ENCODE measurements around the gene OR10S1. TPM values are rescaled to one million over a fixed set of nuclear protein-coding genes. Genes with fewer than 3 reads are reported as not detected.
"Not testable (repeated sequence)": the region's sequence is repeated elsewhere in the genome, so short reads cannot be mapped to it uniquely, and the experiment has no call there.

OR10S1 gene
- total RNA-seq (2014; rRNA removed; shearing (Covaris generic)), result not detected in 2 replicates

- in situ Hi-C loops (cut with HindIII; ENCODE audit: low sequenced_read_pairs), result no loop called here
- no peak for DNase-seq (ENCODE audit: low spot score)
These were observed at the start of gene OR10S1 for GRCh38 chr11:123977731-123978347. TSS of gene OR10S1 (minus strand) at chr11:123977781. CDS start at chr11:123977664, 117 bp downstream.

DNA sequence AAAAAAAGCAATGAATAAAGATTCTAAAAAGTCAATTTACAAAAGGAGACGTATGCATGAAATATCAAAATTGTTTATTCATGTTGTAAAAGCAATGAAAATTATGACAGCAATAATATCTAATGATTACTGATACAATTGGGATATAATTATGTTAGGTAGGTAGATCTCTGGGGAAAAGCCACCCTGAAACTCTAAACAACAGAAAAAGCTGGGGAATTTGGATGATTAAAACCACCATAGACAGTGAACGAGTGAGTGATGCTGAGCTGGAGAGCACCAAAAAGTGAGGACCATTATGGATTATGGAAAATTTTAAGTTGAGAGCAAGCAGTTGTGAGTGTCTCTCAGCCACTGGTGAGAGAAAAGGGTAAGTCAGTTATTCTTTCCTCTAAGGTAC lies 48.9 kb upstream of the OR10S1 start, which contains the start of gene OR10G8:
OR10G8 (plus strand) TSS at position 301 of the 400 bp plus-strand sequence. CDS start 2,825 bp downstream, outside the sequence.
- DNase-seq (ENCODE audit: low spot score), result no peak
- in situ Hi-C loops (cut with HindIII; ENCODE audit: low sequenced_read_pairs), result no loop called here

- in situ Hi-C loops (cut with HindIII; ENCODE audit: low sequenced_read_pairs), result not testable (repeated sequence)
These were observed 38.3 kb upstream of the OR10S1 start for GRCh38 chr11:124015837-124016236.

GRCh38 chr11:124012697-124013096 lies 35.1 kb upstream of the OR10S1 start, which contains the start of gene OR10G4:
TSS of gene OR10G4 (plus strand) at chr11:124012997. CDS start at chr11:124015575, 2,578 bp downstream.
- in situ Hi-C loops (cut with HindIII; ENCODE audit: low sequenced_read_pairs), result no loop called here
- DNase-seq (ENCODE audit: low spot score), result no peak

More at GRCh38 chr11:124015837-124016236, 38.3 kb upstream of the OR10S1 start:
- not testable (repeated sequence) for DNase-seq (ENCODE audit: low spot score)

DNA sequence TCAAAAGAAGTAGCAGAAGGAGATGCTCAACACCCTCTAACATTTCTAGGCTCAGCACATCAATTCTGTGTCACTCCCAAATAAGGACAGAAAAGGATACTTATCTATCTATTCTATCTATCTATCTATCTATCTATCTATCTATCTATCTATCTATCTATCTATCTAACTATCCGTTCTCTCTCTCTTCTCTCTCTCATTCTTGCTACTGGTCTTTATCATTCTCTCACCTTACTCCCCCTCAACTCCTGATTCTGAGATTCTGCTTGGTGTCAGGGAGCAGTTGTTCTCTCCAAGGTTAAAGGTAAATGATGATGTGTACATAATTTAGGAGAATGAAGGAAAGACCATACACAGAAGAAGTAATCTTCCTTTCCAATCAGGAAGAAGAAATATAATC lies 17.5 kb upstream of the OR10S1 start, which contains the start of gene OR10G6:
OR10G6 (minus strand) TSS at position 43 of the 400 bp plus-strand sequence; CDS start at position 43, 0 bp downstream.
- DNase-seq (ENCODE audit: low spot score), result no peak
- in situ Hi-C loops (cut with HindIII; ENCODE audit: low sequenced_read_pairs), result no loop called here

DNA sequence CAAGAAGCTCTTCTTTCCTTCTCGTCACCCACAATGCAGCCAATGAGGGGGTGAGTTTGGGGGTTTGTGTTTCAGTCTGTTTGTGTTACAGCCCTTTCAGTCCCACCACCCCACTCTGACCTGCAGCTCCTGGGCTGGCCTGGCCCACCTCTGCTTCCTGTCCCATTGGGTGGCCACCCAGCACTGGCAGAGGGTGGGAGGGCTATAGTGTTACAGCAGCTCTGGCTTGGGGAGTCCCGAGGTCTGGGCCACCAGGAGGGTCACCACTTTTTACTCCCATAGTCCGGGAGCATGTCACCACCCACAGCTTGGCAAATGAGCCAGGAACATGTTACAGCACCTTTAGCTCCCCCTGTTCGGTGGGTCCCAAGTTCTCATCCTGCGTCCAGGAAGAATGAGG lies 1.7 kb upstream of the OR10S1 start:
- in situ Hi-C loops (cut with HindIII; ENCODE audit: low sequenced_read_pairs), result no loop called here
- DNase-seq (ENCODE audit: low spot score), result no peak

DNA sequence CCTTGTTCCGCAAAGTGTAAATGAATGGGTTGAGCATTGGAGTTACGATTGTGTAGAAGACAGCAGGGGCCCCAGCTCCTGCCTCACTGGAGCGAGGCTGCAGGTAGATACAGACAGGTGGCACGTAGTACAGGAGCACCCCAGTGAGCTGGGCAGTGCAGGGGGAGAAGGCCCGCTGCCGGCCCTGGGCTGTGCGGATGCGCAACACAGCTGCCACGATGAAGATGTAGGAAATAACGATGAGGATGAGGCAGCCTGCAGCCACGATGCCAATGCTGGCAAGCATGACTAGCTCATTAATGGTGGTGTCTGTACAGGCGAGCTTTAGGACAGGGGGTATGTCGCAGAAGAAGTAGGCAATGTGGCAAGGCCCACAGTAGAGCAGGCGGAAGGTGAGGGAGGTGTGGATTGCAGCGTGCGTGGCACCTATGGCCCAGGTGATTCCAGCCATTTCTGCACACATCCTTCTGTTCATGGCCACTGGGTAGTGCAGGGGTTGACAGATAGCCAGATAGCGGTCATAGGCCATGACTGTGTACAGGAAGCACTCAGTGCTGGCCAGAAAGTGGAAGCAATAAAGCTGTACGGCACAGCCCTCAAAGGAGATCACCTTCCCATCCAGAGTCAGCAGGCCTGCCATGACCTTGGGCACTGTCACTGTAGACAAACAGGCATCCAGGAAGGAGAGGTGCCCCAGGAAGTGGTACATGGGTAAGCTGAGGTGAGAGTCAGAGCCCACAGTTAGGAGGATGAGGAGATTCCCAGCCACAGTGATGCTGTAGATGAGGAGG lies 616 bp downstream of the OR10S1 start:
- in situ Hi-C loops (cut with HindIII; ENCODE audit: low sequenced_read_pairs), result no loop called here
- no peak for DNase-seq (ENCODE audit: low spot score)

DNA sequence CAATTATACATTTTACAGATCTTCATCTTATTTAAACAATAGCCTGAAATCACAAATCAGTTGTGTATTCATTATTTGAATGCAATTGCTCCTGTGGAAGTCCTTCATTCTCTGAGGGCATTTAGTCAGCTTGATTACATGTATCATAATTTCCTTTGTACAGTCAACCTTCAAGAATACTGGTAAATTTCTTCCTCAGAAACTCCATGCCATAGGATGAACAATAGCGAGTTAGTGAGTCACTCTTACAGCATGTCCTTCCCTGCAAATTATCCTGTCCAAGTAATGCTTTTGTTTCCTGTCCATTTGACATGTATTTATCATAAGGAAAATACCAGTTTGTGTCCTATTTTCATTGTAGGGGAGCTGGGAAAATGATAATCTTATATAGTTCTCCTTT lies 3.8 kb downstream of the OR10S1 start:
- in situ Hi-C loops (cut with HindIII; ENCODE audit: low sequenced_read_pairs), result no loop called here
- DNase-seq (ENCODE audit: low spot score), result no peak

GRCh38 chr11:123956752-123957151 lies 20.8 kb downstream of the OR10S1 start:
- no peak for DNase-seq (ENCODE audit: low spot score)
- in situ Hi-C loops (cut with HindIII; ENCODE audit: low sequenced_read_pairs), result no loop called here

DNA sequence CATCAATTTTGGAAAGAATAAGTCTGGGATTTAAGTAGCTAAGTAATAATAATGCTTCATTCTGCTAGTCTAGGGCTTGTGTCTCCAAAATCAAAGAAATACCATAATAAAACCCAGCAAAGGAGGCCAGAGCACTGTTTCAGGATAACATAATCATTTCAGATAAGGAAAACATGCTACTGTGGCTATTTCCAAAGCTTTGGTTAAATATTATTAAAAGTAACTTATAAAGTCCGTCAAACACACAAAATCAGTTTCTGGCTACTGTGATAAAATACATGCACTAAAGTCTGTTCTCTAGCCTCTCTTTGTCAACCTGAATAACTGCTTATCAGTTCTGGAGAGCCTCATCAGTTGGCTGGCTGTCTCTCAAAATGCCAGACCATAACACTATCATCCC lies 32.4 kb downstream of the OR10S1 start:
- in situ Hi-C loops (cut with HindIII; ENCODE audit: low sequenced_read_pairs), result no loop called here
- DNase-seq (ENCODE audit: low spot score), result no peak

DNA sequence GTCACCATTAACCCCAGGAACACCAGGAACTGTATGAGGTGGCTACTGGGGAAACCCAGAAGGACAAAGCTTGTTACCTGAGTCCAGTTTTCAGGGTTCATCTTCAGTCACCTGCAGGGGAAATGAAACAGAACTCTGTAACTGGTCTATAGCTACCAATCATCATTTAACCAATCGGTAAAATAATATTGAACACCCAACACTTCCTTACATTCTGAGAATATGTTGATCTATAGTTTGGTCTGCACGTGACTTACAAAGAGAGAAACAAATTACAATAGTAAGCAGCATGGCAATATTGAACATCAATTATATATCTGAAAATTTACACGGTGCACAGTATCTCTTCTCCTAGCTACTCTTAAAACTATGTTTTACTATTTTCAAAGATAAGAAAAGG lies 33.8 kb downstream of the OR10S1 start, which contains the start of gene OR6T1:
OR6T1 (minus strand) TSS at position 101 of the 400 bp plus-strand sequence; CDS start at position 101, 0 bp downstream.
- in situ Hi-C loops (cut with HindIII; ENCODE audit: low sequenced_read_pairs), result no loop called here
- DNase-seq (ENCODE audit: low spot score), result no peak

- DNase-seq (ENCODE audit: low spot score), result no peak
- in situ Hi-C loops (cut with HindIII; ENCODE audit: low sequenced_read_pairs), result no loop called here
These were observed 35.2 kb downstream of the OR10S1 start for GRCh38 chr11:123942413-123942812.

DNA sequence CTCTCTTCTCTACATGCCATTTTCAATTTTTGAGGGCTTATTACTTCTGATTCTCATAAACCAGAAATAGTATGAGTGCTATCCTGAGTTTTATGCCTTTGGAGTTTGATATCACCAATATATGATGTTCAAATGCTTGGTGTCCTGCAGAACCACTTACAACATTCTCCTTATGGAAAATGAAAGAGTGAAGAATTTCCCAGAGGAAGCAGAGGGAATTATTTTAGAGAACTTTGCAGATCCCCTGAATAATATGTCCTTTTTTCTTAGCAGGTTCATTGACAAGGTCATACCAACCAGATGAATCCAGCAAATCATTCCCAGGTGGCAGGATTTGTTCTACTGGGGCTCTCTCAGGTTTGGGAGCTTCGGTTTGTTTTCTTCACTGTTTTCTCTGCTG lies 38.3 kb downstream of the OR10S1 start, which contains the start of gene OR4D5:
OR4D5 (plus strand) TSS at position 301 of the 400 bp plus-strand sequence; CDS start at position 301, 0 bp downstream.
- DNase-seq (ENCODE audit: low spot score), result no peak
- in situ Hi-C loops (cut with HindIII; ENCODE audit: low sequenced_read_pairs), result no loop called here

Other genes starting within 250 kb of the OR10S1 start
- 8.9 and 27.4 TPM in 2 replicates for gene ZNF202, start 236.1 kb downstream of the OR10S1 start, total RNA-seq (2014; rRNA removed; shearing (Covaris generic))
- not detected in 2 replicates for gene OR6X1, start 223.3 kb downstream of the OR10S1 start, total RNA-seq (2014; rRNA removed; shearing (Covaris generic))
- not detected in 2 replicates for gene OR6M1, start 171.4 kb downstream of the OR10S1 start, total RNA-seq (2014; rRNA removed; shearing (Covaris generic))
- not detected in 2 replicates for gene TMEM225, start 92.1 kb downstream of the OR10S1 start, total RNA-seq (2014; rRNA removed; shearing (Covaris generic))
- not detected in 2 replicates for gene OR8D4, start 75.6 kb downstream of the OR10S1 start, total RNA-seq (2014; rRNA removed; shearing (Covaris generic))
- gene OR4D5, start 38.2 kb downstream of the OR10S1 start, total RNA-seq (2014; rRNA removed; shearing (Covaris generic)), result not detected in 2 replicates
- gene OR6T1, start 33.9 kb downstream of the OR10S1 start, total RNA-seq (2014; rRNA removed; shearing (Covaris generic)), result not detected in 2 replicates
- not detected in 2 replicates for gene OR10G6, start 17.4 kb upstream of the OR10S1 start, total RNA-seq (2014; rRNA removed; shearing (Covaris generic))
- not detected in 2 replicates for gene OR10G4, start 35.2 kb upstream of the OR10S1 start, total RNA-seq (2014; rRNA removed; shearing (Covaris generic))
- not detected in 2 replicates for gene OR10G9, start 45.2 kb upstream of the OR10S1 start, total RNA-seq (2014; rRNA removed; shearing (Covaris generic))
- gene OR10G8, start 49.0 kb upstream of the OR10S1 start, total RNA-seq (2014; rRNA removed; shearing (Covaris generic)), result not detected in 2 replicates
- not detected in 2 replicates for gene OR10G7, start 63.5 kb upstream of the OR10S1 start, total RNA-seq (2014; rRNA removed; shearing (Covaris generic))
- 0.98 TPM in 1 of 2 replicates, not detected in the other for gene VWA5A, start 137.7 kb upstream of the OR10S1 start, total RNA-seq (2014; rRNA removed; shearing (Covaris generic))
- gene OR10D3, start 205.6 kb upstream of the OR10S1 start, total RNA-seq (2014; rRNA removed; shearing (Covaris generic)), result not detected in 2 replicates

Measured in G401 (cell line).